HG03095 (cell line): ENCODE measurements around the gene MPDZ.

ENCODE experiments used
- ATAC-seq: cut with Tn5 transposase; IDR thresholded peaks from one replicate; pipeline ENCODE4 v1.9.1; 2021; ENCODE audit warnings: moderate library complexity; ENCODE audit not compliant: unreplicated experiment

MPDZ gene, protein sequence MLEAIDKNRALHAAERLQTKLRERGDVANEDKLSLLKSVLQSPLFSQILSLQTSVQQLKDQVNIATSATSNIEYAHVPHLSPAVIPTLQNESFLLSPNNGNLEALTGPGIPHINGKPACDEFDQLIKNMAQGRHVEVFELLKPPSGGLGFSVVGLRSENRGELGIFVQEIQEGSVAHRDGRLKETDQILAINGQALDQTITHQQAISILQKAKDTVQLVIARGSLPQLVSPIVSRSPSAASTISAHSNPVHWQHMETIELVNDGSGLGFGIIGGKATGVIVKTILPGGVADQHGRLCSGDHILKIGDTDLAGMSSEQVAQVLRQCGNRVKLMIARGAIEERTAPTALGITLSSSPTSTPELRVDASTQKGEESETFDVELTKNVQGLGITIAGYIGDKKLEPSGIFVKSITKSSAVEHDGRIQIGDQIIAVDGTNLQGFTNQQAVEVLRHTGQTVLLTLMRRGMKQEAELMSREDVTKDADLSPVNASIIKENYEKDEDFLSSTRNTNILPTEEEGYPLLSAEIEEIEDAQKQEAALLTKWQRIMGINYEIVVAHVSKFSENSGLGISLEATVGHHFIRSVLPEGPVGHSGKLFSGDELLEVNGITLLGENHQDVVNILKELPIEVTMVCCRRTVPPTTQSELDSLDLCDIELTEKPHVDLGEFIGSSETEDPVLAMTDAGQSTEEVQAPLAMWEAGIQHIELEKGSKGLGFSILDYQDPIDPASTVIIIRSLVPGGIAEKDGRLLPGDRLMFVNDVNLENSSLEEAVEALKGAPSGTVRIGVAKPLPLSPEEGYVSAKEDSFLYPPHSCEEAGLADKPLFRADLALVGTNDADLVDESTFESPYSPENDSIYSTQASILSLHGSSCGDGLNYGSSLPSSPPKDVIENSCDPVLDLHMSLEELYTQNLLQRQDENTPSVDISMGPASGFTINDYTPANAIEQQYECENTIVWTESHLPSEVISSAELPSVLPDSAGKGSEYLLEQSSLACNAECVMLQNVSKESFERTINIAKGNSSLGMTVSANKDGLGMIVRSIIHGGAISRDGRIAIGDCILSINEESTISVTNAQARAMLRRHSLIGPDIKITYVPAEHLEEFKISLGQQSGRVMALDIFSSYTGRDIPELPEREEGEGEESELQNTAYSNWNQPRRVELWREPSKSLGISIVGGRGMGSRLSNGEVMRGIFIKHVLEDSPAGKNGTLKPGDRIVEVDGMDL (N-terminal part only)

DNA sequence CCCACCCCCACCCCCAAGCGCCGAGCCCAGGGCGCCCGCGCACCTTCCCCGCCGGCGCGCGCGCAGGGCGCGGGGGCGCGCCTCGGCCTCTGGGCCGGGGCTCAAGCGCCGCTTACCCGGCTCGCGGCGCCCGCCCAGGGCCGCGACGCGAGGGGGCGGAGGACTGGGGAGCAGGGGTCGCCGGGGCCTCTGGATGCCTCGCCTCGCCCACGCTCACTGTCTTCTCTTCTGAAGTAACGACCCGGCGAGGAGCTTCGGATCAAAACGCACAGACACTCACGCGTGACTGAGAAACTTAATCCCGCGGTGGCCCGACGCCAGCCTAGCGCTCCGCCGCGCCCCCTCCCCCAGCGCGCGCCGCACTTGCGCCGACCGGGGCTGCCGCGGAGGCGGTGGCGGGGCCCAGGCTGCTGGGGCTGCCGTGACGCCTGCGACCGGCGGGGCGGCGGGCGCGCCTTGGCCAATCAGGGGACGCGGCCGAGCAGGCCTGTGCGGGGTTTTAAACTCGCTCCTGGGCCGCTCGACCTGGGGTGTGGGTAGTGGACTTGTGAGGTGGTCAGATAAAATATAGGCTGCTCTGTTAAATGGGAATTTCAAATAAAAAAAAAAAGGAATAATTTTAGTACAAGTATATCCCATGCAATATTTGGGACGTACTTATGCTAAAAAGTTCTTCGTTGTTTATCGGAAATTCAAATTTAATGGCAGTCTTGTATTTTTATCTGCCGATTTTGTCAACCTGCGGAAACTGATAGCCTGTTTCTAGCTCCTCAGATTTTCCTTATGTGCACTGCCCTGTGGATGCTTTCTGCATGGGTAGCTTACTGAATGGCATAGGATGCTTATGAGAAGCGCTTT lies at the start of gene MPDZ:
MPDZ (minus strand) TSS at position 409 of the 858 bp plus-strand sequence. CDS start 29,377 bp downstream, outside the sequence.
- ATAC-seq: no peak

DNA sequence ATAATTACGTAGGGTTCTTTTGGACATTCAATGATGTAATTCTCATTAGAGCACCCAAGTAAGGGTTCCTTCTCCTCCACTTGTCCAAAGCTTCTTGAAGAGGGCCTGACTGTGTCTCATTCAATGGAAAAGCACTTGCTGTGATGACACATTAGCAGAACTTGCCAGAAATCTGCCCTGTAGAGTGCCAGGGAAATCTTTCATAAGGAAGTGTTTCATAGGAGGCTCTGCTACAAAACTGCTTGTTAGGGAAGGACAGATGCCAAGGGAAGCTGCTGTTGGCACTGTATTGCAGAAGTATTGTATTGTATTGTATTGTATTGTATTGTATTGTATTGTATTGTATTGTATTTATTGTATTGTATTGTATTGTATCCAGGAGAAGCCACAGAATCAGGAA lies 45.5 kb upstream of the MPDZ start:
- ATAC-seq: no peak

DNA sequence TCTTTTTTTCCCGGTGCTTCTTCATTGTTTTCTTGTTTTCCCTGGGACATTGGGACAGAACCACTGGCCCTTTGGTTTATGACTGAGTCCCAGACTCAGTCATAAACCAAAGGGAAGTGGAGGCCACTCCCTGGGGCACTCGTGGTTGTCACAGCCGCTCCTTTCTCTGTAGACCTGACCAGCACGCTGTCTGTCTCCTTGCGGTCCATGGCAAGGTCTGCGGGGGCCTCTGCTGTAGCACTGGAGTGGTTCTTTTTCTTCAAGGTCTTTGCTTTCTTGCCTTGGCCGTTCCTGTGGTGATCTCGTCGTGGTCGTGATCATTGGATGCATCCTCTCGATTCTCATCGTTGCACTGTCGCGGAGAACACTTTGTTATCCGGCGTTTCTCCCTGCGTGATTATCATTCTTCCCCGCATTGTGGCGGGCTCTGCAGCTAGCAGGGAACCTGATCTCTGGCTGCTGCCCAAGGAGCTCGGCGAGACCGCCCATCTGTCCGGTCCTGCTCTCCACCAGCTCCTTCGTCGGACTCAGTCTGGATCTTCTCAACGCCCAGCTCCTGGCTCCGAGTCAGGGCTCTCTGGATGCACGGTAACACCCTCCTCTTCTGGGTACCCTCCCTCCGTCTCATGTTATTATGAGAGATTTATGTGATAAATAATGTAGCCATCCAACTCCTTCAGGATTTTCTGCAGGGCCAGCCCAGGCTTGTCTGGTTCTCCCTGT lies 43.5 kb upstream of the MPDZ start:
- ATAC-seq: no peak

DNA sequence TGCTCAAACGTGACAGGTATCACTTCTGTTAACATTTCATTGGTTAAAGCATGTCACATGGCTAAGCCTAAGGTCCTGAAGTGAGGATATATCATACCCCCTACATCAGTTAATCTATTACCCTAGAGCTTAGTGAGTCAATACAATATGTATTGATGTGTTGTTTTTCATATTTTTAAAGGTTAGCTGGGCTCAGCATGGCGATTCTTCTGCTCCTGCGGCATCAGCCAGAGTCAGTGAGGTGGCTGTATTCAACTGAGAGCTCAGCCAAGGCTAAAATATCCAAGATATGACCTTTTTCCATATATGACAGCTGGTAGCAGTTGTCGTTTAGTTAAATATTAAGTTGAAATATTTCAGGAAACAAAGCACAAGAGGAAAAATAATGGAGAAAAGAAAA lies 38.5 kb upstream of the MPDZ start:
- ATAC-seq: no peak

- no peak for ATAC-seq
Measured at GRCh38 chr9:13296972-13297371, 17.5 kb upstream of the MPDZ start.

GRCh38 chr9:13295556-13295955 lies 16.1 kb upstream of the MPDZ start:
- no peak for ATAC-seq

- no peak for ATAC-seq
Measured at GRCh38 chr9:13292782-13293181, 13.3 kb upstream of the MPDZ start.

DNA sequence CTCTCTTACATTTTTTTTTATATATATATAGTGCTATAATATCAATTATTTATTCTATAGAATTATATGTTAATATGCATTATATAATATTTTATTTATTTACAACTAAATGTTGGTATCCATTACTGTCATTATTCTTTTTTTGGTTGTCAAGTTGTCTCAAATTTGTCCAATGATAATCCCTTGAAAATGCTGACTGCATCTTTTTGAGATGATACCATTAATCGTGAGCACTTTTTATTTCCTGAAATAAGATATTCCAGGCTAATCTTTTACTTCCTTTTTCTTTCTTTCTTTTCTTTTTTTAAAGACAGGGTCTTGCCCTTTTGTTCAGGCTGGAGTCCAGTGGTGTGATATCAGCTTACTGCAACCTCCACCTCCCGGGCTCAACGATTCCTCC lies 12.7 kb upstream of the MPDZ start:
- ATAC-seq: no peak

DNA sequence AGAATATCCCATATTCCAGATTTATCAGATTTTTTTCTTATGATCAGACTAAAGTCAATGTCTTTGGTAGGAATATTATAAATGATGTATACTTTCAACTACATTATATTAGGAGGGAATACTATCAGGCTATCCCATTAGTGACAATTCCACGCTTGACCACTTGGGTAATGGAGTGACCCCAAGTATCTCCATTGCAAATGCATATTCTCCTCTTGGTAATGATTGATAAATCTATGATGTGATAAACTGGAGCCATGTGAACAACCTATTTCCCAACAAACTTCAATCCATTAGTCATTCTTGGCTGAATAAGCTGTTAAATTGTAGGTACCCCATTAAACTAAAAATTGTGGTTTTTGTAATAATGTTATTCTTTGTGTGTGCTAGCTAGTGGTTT lies 12.2 kb upstream of the MPDZ start:
- ATAC-seq: no peak

DNA sequence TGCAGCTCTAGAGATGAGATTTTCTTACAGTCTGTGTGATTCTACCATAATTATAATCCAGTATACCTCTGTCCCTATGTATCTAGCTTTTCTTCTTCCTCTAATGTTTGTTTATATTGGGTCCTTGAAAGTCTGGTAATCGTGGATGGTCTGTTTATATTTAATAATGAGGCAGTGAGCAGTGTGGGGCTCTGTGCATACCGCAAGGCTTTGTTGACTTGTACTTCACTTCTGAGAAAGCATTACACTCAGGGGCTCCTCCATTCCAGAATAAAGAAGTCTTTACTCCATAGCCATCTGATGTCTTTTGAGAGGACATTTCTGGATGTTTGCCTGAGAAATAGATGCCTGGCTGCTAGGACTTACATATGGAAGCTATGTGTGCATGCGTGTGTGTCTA lies 4.5 kb upstream of the MPDZ start:
- ATAC-seq: no peak

- no peak for ATAC-seq
Measured at GRCh38 chr9:13282998-13283397, 3.5 kb upstream of the MPDZ start.

GRCh38 chr9:13281356-13282016 lies 2.0 kb upstream of the MPDZ start:
- no peak for ATAC-seq

DNA sequence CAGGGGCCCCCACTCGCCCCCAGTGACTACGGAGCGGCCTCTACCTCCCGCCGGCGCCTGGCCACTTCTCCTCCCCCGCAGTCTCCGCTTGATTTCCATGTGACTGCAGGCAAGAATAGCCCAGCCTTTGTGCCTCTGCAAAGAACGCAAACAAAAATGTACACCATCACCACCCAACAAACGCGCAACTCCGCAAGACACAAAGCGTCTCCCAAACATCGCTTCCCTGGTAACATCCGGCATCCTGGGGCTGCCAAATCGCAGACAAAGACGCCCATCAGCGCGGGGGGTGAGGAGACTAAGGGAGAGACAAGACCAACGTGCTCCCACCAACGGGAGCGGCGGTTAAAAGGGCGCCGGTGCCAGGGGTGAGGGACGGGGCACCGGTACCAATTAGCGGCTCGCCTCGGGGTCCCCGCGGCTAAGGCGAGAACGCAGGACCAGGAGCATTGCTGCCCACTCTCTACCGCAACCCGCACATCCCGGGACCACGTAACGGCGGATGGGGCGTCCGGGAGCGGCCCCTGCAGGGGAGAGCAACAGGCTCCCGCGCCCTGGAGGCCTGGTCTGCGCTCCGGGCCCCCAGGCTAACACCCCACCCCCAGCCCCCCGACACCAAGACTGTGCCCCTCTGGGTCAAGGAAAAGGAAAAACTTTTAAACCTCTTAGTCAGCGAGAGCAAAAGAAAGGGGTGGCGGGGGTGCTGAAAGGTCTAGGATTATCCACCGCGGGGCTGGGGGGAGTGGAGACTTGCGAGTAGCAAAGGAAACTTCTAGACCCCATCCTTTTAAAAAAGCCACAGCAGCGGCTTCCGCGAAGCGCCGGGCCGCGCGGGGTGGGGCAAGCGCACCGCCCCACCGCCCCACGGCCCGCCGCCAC lies 885 bp downstream of the MPDZ start:
- no peak for ATAC-seq

DNA sequence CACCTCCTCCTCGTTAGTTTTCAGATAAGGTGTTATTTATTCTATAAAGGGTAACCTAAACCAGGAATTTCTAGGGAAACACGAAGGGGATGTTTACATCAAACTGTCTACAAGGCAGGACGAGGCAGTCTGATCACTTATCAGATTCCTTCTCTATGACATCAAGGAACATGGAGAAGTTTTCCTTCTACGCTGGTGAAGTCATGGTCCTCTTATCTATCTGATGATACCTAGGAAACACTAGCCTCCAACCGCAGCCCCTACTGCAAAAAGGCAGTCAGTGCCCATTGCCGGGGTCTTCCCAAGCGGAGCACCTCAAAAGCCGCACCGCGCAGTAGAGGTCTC lies 1.5 kb downstream of the MPDZ start:
- ATAC-seq: no peak

- ATAC-seq: no peak
Measured at GRCh38 chr9:13274886-13275641, 4.4 kb downstream of the MPDZ start.

GRCh38 chr9:13270734-13271133 lies 8.8 kb downstream of the MPDZ start:
- ATAC-seq: no peak

GRCh38 chr9:13269589-13270452 lies 9.7 kb downstream of the MPDZ start:
- no peak for ATAC-seq
